ENCODE measurements around the gene ADNP.

DNA sequence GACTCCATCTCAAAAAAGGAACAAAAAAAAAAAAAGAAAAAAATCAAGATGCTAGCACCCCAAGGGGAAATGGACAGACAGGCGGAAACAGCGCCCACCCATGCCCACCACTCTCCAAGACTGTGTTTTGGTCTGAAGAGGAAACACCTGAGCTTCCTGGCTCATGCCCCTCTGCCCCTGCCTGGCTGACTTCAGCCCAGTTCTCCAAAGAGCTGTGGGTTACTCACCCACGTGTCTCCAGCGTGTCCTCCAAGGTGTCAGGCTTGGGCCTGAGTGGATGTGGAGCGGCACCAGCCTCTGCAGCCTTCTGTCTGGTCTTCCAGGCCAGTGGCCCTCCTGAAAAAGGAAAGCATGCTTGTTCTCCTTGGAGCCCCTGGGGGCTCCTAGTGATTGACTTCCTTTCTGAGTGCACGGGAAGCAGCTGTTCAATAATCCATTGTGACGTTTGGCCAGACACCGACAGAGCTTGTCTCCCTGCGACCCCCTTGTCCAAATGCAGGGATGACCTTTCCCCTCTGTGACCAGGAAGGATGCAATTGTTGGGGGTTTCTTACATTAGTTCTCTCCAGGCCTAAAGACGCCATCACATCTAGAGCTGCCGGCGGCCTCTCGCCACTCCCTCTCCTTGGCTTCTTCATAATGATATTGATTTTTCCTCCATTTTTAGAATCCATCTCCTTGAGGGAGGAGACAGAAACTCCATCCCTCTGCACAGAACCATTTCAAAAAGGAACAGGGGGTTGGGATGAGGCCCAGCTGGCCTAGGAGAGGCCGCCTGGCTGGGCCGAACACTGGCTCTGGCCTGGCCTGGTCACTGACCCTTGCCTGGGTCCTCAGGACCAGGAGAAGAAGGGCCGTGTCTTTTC lies 58.4 kb downstream of the ADNP start:
- TF ChIP-seq, protein P1, sequence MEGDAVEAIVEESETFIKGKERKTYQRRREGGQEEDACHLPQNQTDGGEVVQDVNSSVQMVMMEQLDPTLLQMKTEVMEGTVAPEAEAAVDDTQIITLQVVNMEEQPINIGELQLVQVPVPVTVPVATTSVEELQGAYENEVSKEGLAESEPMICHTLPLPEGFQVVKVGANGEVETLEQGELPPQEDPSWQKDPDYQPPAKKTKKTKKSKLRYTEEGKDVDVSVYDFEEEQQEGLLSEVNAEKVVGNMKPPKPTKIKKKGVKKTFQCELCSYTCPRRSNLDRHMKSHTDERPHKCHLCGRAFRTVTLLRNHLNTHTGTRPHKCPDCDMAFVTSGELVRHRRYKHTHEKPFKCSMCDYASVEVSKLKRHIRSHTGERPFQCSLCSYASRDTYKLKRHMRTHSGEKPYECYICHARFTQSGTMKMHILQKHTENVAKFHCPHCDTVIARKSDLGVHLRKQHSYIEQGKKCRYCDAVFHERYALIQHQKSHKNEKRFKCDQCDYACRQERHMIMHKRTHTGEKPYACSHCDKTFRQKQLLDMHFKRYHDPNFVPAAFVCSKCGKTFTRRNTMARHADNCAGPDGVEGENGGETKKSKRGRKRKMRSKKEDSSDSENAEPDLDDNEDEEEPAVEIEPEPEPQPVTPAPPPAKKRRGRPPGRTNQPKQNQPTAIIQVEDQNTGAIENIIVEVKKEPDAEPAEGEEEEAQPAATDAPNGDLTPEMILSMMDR (IDR thresholded peaks at IDR 0.05; ENCODE audit: poor library complexity), result no peak
- TF ChIP-seq EZH2 (IDR thresholded peaks at IDR 0.05; ENCODE audit: borderline replicate concordance), result no peak
- no peak for TF ChIP-seq EZH2phosphoT487 (IDR thresholded peaks at IDR 0.05; ENCODE audit: low read depth, severe bottlenecking, unreplicated experiment)
